SK-N-SH (cell line): Measurements from ENCODE around the gene BAHCC1. TPM values are rescaled to one million over a fixed set of nuclear protein-coding genes. Genes with fewer than 3 reads are reported as not detected.

Source experiments
- CTCF ChIA-PET: fragments of 300-600, 350-600 bp; formaldehyde crosslinking; extraction: SDS; loops from one replicate; lab custom pipeline; 2021; lab: Yijun Ruan, JAX
- POLR2A ChIA-PET: fragments of 350-600 bp; sonication (Branson Sonifier 250); formaldehyde crosslinking; extraction: SDS; loops from one replicate; lab custom pipeline; 2020; ENCODE audit warnings: antibody characterized with exemption, inconsistent platforms; lab: Yijun Ruan, JAX
- DNase-seq: peaks from one replicate; pipeline ENCODE4 v3.0.0; 2012
- H2AFZ ChIP-seq: fragments of 200-600 bp; sonication (generic); 2 replicates; pipeline ENCODE4 v1.8.1; 2016; ENCODE audit warnings: antibody characterized with exemption, mild to moderate bottlenecking, low read depth
- H3F3A ChIP-seq: fragments of 200-600 bp; sonication (generic); replicated peaks from 2 replicates; pipeline ENCODE3; 2016; ENCODE audit warnings: antibody characterized with exemption, mild to moderate bottlenecking; ENCODE audit not compliant: insufficient read depth
- H3K27ac ChIP-seq, 2 experiments: fragments of 200-500 bp in 1 of 2; fragments of 200-600 bp in 1 of 2; sonication (Bioruptor generic) in 1 of 2; sonication (generic), shearing (Covaris generic) in 1 of 2; 2 replicates each; pipeline versions ENCODE4 v1.5.1 to v1.6.1; 2014 to 2016; ENCODE audit warnings: low read depth in 2 of 2, inconsistent platforms in 1 of 2, low read length in 1 of 2, mild to moderate bottlenecking in 1 of 2, mixed read lengths in 1 of 2
- H3K27me3 ChIP-seq: fragments of 200-600 bp; sonication (generic), shearing (Covaris generic); 2 replicates; pipeline ENCODE4 v1.6.1; 2016; ENCODE audit warnings: mixed run types; ENCODE audit not compliant: insufficient read depth
- H3K36me3 ChIP-seq, 2 experiments: fragments of 200-500 bp in 1 of 2; fragments of 200-600 bp in 1 of 2; sonication (Bioruptor generic) in 1 of 2; sonication (generic) in 1 of 2; replicated peaks in 1 of 2; 2 replicates each; pipeline versions ENCODE3 to v1.5.1; 2014 to 2016; ENCODE audit warnings: low read length in 1 of 2, mild to moderate bottlenecking in 1 of 2; ENCODE audit not compliant: insufficient read depth in 2 of 2, control insufficient read depth in 1 of 2
- H3K4me1 ChIP-seq, 2 experiments: fragments of 200-500 bp in 1 of 2; fragments of 200-600 bp in 1 of 2; sonication (Bioruptor generic) in 1 of 2; sonication (generic), shearing (Covaris generic) in 1 of 2; 2 replicates each; pipeline versions ENCODE4 v1.5.1 to v1.6.1; 2014 to 2016; ENCODE audit warnings: low read depth in 1 of 2, low read length in 1 of 2, mixed run types in 1 of 2; ENCODE audit not compliant: insufficient read depth in 2 of 2, control insufficient read depth in 1 of 2
- H3K4me2 ChIP-seq: fragments of 200-600 bp; sonication (generic), shearing (Covaris generic); 2 replicates; pipeline ENCODE4 v1.6.1; 2017; ENCODE audit warnings: mixed run types
- H3K4me3 ChIP-seq, 2 experiments: fragments of 200-500 bp in 1 of 2; fragments of 200-600 bp in 1 of 2; sonication (Bioruptor generic) in 1 of 2; sonication (generic), shearing (Covaris generic) in 1 of 2; 2 replicates each; pipeline versions ENCODE4 v1.5.1 to v1.8.1; 2014 to 2016; ENCODE audit warnings: low read depth in 2 of 2, inconsistent platforms in 1 of 2, low read length in 1 of 2, mild to moderate bottlenecking in 1 of 2, mixed read lengths in 1 of 2, moderate library complexity in 1 of 2
- H3K79me2 ChIP-seq: fragments of 200-600 bp; sonication (generic); 2 replicates; pipeline ENCODE4 v1.8.1; 2017; ENCODE audit warnings: mild to moderate bottlenecking; ENCODE audit not compliant: insufficient read depth
- H3K9ac ChIP-seq: fragments of 200-600 bp; sonication (generic); 2 replicates; pipeline ENCODE4 v1.6.1; 2017; ENCODE audit warnings: mixed run types
- H3K9me2 ChIP-seq: fragments of 200-600 bp; sonication (generic); 2 replicates; pipeline ENCODE4 v1.6.1; 2017; ENCODE audit warnings: mixed run types
- H3K9me3 ChIP-seq: fragments of 200-600 bp; sonication (generic); 2 replicates; pipeline ENCODE4 v1.6.1; 2017; ENCODE audit warnings: mixed run types, mild to moderate bottlenecking, moderate library complexity
- H4K20me1 ChIP-seq: fragments of 200-600 bp; sonication (generic); 2 replicates; pipeline ENCODE4 v1.6.1; 2017; ENCODE audit warnings: mild to moderate bottlenecking, mixed run types; ENCODE audit not compliant: insufficient read depth
- CHD2 ChIP-seq: fragments of 150-350 bp; IDR thresholded peaks from 2 replicates; pipeline ENCODE4 v1.6.1; 2018; ENCODE audit warnings: low read length; ENCODE audit not compliant: partially characterized antibody
- CTCF ChIP-seq: fragments of 200-600 bp; sonication (generic); IDR thresholded peaks from 2 replicates; pipeline ENCODE4 v1.6.1; 2017; ENCODE audit warnings: antibody characterized with exemption, mild to moderate bottlenecking, moderate library complexity
- EP300 ChIP-seq, 2 experiments: IDR thresholded peaks; 2 replicates each; pipeline versions ENCODE4 v1.4.0 to v1.6.1; 2012; ENCODE audit warnings: borderline replicate concordance in 1 of 2, low read depth in 1 of 2, low read length in 1 of 2
- EZH2phosphoT487 ChIP-seq: fragments of 200-600 bp; sonication (generic); IDR thresholded peaks from 2 replicates; pipeline ENCODE4 v1.6.1; 2017; ENCODE audit warnings: low read depth, mixed run types, mild to moderate bottlenecking, antibody characterized with exemption, moderate library complexity, borderline replicate concordance
- FOSL2 ChIP-seq: IDR thresholded peaks from 2 replicates; pipeline ENCODE4 v1.4.0; 2012; ENCODE audit warnings: low read depth, mild to moderate bottlenecking, moderate library complexity, borderline replicate concordance
- GATA2 ChIP-seq: sonication (generic); formaldehyde crosslinking; IDR thresholded peaks from 2 replicates; pipeline ENCODE4 v1.5.0; 2020; ENCODE audit warnings: mild to moderate bottlenecking, missing genetic modification reagents
- MAX ChIP-seq: IDR thresholded peaks from 2 replicates; pipeline ENCODE4 v1.4.0; 2012; ENCODE audit warnings: low read depth
- MEF2A ChIP-seq: IDR thresholded peaks from 2 replicates; pipeline ENCODE4 v1.4.0; 2012; ENCODE audit warnings: low read depth, borderline replicate concordance
- MXI1 ChIP-seq: IDR thresholded peaks from 2 replicates; pipeline ENCODE4 v1.6.1; 2012; ENCODE audit warnings: mild to moderate bottlenecking, low read depth, low read length, improper control_type of control experiment
- PBX3 ChIP-seq: IDR thresholded peaks from 2 replicates; pipeline ENCODE4; 2012
- REST ChIP-seq: IDR thresholded peaks from 2 replicates; pipeline ENCODE4 v1.6.1; 2012; ENCODE audit warnings: mild to moderate bottlenecking, low read depth, low read length, moderate library complexity
- SMC3 ChIP-seq: IDR thresholded peaks from 2 replicates; pipeline ENCODE4 v1.6.1; 2012; ENCODE audit warnings: low read depth, low read length, improper control_type of control experiment
- TEAD4 ChIP-seq: IDR thresholded peaks from 2 replicates; pipeline ENCODE4 v1.4.0; 2012; ENCODE audit warnings: mild to moderate bottlenecking, borderline replicate concordance; ENCODE audit not compliant: insufficient read depth
- USF1 ChIP-seq: IDR thresholded peaks from 2 replicates; pipeline ENCODE4 v1.4.0; 2012; ENCODE audit warnings: low read depth, borderline replicate concordance
- ZBTB33 ChIP-seq: IDR thresholded peaks from 2 replicates; pipeline ENCODE4 v1.4.0; 2012; ENCODE audit warnings: low read depth, borderline replicate concordance
- WGBS: methylation state at CpG from one replicate; pipeline ENCODE4 v1.1.6; 2017; ENCODE audit warnings: low lambda C conversion rate; 5-methylcytosine and 5-hydroxymethylcytosine counted together
- polyA plus RNA-seq, 3 experiments: library from polyadenylated mRNA; depleted of rRNA; stranded (reverse); fragments of >200 nt; gene quantifications; 2 replicates each; pipeline ENCODE4 v1.2.3, GENCODE V29; 2012

Gene BAHCC1
- polyA plus RNA-seq, 1 of the 3 experiments (the other 2 are of a cell fraction) = 6.4 TPM

GRCh38 chr17:81474958-81475357, 79.7 kb downstream of the BAHCC1 start:
- Histone ChIP-seq H3F3A (no peaks in the 10 kb centered on the region), H3K4me1 (peaks cover 0 to 25% of the 10 kb centered on the region in 2 experiments; a peak in 1 of 4 replicates), H3K79me2 (no peaks in the 10 kb centered on the region), H3K9me2 (no peaks in the 10 kb centered on the region), H3K9ac (no peak overlapping the region), H3K27ac (no peak overlapping the region), H4K20me1 (no peaks in the 10 kb centered on the region), H3K4me3 (no peak overlapping the region), H2AFZ (no peak overlapping the region), H3K9me3 (no peaks in the 10 kb centered on the region), H3K4me2 (no peak overlapping the region), H3K27me3 (no peaks in the 10 kb centered on the region), H3K36me3 (no peaks in the 10 kb centered on the region)
- ChIA-PET POLR2A (no interaction called here), CTCF (interaction anchor here (1.3 to 4.0 kb wide), 3 partner anchors 9 to 102 kb away, joined by 3 to 41 read pairs (median 28); no protein-coding TSS in a partner anchor)
- 75% methylated on average over 16 of the region's 16 CpGs for WGBS
- TF ChIP-seq MAX = no peak
- no peak for TF ChIP-seq EZH2phosphoT487
- DNase-seq = no peak

- CTCF ChIA-PET = no interaction called here
- no peak overlapping the region for H3K4me3 ChIP-seq
- POLR2A ChIA-PET = no interaction called here
- H3K9ac ChIP-seq = no peak overlapping the region
- no peaks in the 10 kb centered on the region for H3K79me2 ChIP-seq
- no peak overlapping the region for H2AFZ ChIP-seq
- H3K4me2 ChIP-seq = no peak overlapping the region
- peaks cover 0 to 30% of the 10 kb centered on the region in 2 experiments; a peak in 2 of 4 replicates for H3K4me1 ChIP-seq
- H3K9me2 ChIP-seq = no peaks in the 10 kb centered on the region
- DNase-seq = no peak
- WGBS = 81% methylated on average over 6 of the region's 7 CpGs
- no peaks in the 10 kb centered on the region for H3K27me3 ChIP-seq
- H4K20me1 ChIP-seq = no peaks in the 10 kb centered on the region
- no peaks in the 10 kb centered on the region for H3F3A ChIP-seq
- H3K27ac ChIP-seq = no peak overlapping the region
- H3K36me3 ChIP-seq = no peaks in the 10 kb centered on the region
- no peaks in the 10 kb centered on the region for H3K9me3 ChIP-seq
- TF ChIP-seq GATA2 (CRISPR knock-in tag) = no peak
- no peak for TF ChIP-seq ZBTB33
- TF ChIP-seq MAX = no peak
- no peak for TF ChIP-seq USF1
- TF ChIP-seq TEAD4 = no peak
- TF ChIP-seq PBX3 = no peak
- no peak for TF ChIP-seq REST
- TF ChIP-seq SMC3 = no peak
- no peak for TF ChIP-seq CTCF
- no peak for TF ChIP-seq EZH2phosphoT487
- no peak for TF ChIP-seq EP300 (IDR thresholded peaks at IDR 0.05; ENCODE audit: borderline replicate concordance in 1 of 2, low read depth in 1 of 2, low read length in 1 of 2)
- no peak for TF ChIP-seq MXI1
- no peak for TF ChIP-seq CHD2
- TF ChIP-seq MEF2A = no peak
- no peak for TF ChIP-seq FOSL2
These were observed 80.8 kb downstream of the BAHCC1 start for GRCh38 chr17:81476097-81476496.
